Muscle layer of colon (tissue), 2 donors: Measurements from ENCODE around the gene SFMBT2.

Experiments
- H3K27ac ChIP-seq: one replicate; pipeline ENCODE4 v1.7.0; 2013; ENCODE audit warnings: low read depth, mild to moderate bottlenecking, low read length, moderate library complexity
- H3K27me3 ChIP-seq, 2 donors: one replicate each; pipeline ENCODE4 v1.7.0; 2013; ENCODE audit warnings: low read length in 2 of 2, mild to moderate bottlenecking in 2 of 2; ENCODE audit not compliant: insufficient read depth in 2 of 2, control insufficient read depth in 1 of 2
- H3K36me3 ChIP-seq: one replicate; pipeline ENCODE4 v1.7.0; 2013; ENCODE audit warnings: mild to moderate bottlenecking, low read length; ENCODE audit not compliant: insufficient read depth
- H3K4me1 ChIP-seq: one replicate; pipeline ENCODE4 v1.7.0; 2013; ENCODE audit warnings: mild to moderate bottlenecking, low read length; ENCODE audit not compliant: insufficient read depth
- H3K4me3 ChIP-seq, 2 donors: one replicate each; pipeline ENCODE4 v1.7.0; 2013; ENCODE audit warnings: low read length in 2 of 2, low read depth in 1 of 2, mild to moderate bottlenecking in 1 of 2, moderate library complexity in 1 of 2
- H3K9ac ChIP-seq: one replicate; pipeline ENCODE4 v1.7.0; 2013; ENCODE audit warnings: low read length
- H3K9me3 ChIP-seq: one replicate; pipeline ENCODE4 v1.7.0; 2013; ENCODE audit warnings: mild to moderate bottlenecking, low read length
- donor health status: abdominal sarcoma.
- donor health status: Adenocarcinoma of cecum.

SFMBT2 gene

GRCh38 chr10:7165500-7166177 lies 245.2 kb downstream of the SFMBT2 start:
- Histone ChIP-seq H3K4me1 (no peaks in the 10 kb centered on the region), H3K36me3 (no peaks in the 10 kb centered on the region), H3K27ac (no peak overlapping the region), H3K27me3 (no peaks in the 10 kb centered on the region), H3K4me3 (no peak overlapping the region), H3K9me3 (no peaks in the 10 kb centered on the region), H3K9ac (no peak overlapping the region)

GRCh38 chr10:7164955-7165354 lies 245.9 kb downstream of the SFMBT2 start:
- Histone ChIP-seq H3K4me3 (no peak overlapping the region), H3K4me1 (no peaks in the 10 kb centered on the region), H3K36me3 (peaks cover 5% of the 10 kb centered on the region), H3K9ac (no peak overlapping the region), H3K27me3 (no peaks in the 10 kb centered on the region), H3K9me3 (no peaks in the 10 kb centered on the region), H3K27ac (no peak overlapping the region)

- Histone ChIP-seq H3K9me3 (no peaks in the 10 kb centered on the region), H3K36me3 (peaks cover 5% of the 10 kb centered on the region), H3K27ac (no peak overlapping the region), H3K9ac (no peak overlapping the region), H3K4me1 (no peaks in the 10 kb centered on the region), H3K27me3 (no peaks in the 10 kb centered on the region), H3K4me3 (no peak overlapping the region)
Observed at GRCh38 chr10:7162331-7162730, 248.5 kb downstream of the SFMBT2 start.

GRCh38 chr10:7161484-7162250 lies 249.2 kb downstream of the SFMBT2 start:
- Histone ChIP-seq H3K9me3 (no peaks in the 10 kb centered on the region), H3K4me3 (no peak overlapping the region), H3K4me1 (no peaks in the 10 kb centered on the region), H3K36me3 (peaks cover 5% of the 10 kb centered on the region), H3K27me3 (no peaks in the 10 kb centered on the region), H3K27ac (no peak overlapping the region), H3K9ac (no peak overlapping the region)

- H3K9ac ChIP-seq: no peak overlapping the region
- H3K4me3 ChIP-seq: no peak overlapping the region
- no peaks in the 10 kb centered on the region for H3K4me1 ChIP-seq
- H3K27me3 ChIP-seq: no peaks in the 10 kb centered on the region
- H3K36me3 ChIP-seq: peaks cover 5% of the 10 kb centered on the region
- no peaks in the 10 kb centered on the region for H3K9me3 ChIP-seq
- H3K27ac ChIP-seq: no peak overlapping the region
Observed at GRCh38 chr10:7159928-7160327, 250.9 kb downstream of the SFMBT2 start.

GRCh38 chr10:7159517-7159916 lies 251.3 kb downstream of the SFMBT2 start:
- H3K27me3 ChIP-seq: no peaks in the 10 kb centered on the region

GRCh38 chr10:7157091-7157490 lies 253.7 kb downstream of the SFMBT2 start:
- no peaks in the 10 kb centered on the region for H3K9me3 ChIP-seq
- no peak overlapping the region for H3K4me3 ChIP-seq
- no peaks in the 10 kb centered on the region for H3K4me1 ChIP-seq
- no peaks in the 10 kb centered on the region for H3K27me3 ChIP-seq
- no peak overlapping the region for H3K27ac ChIP-seq
- no peak overlapping the region for H3K9ac ChIP-seq
- H3K36me3 ChIP-seq: peaks cover 5% of the 10 kb centered on the region

More at GRCh38 chr10:7159517-7159916, 251.3 kb downstream of the SFMBT2 start:
- H3K36me3 ChIP-seq: peaks cover 5% of the 10 kb centered on the region
- H3K4me3 ChIP-seq: no peak overlapping the region
- no peaks in the 10 kb centered on the region for H3K4me1 ChIP-seq
- H3K9me3 ChIP-seq: no peaks in the 10 kb centered on the region
- H3K9ac ChIP-seq: no peak overlapping the region
- no peak overlapping the region for H3K27ac ChIP-seq

- Histone ChIP-seq H3K4me3 (no peak overlapping the region), H3K36me3 (no peaks in the 10 kb centered on the region), H3K9ac (no peak overlapping the region), H3K27me3 (no peaks in the 10 kb centered on the region), H3K4me1 (no peaks in the 10 kb centered on the region), H3K27ac (no peak overlapping the region), H3K9me3 (no peaks in the 10 kb centered on the region)
Observed at GRCh38 chr10:7153750-7154149, 257.1 kb downstream of the SFMBT2 start.

GRCh38 chr10:7152982-7153381 lies 257.9 kb downstream of the SFMBT2 start:
- no peaks in the 10 kb centered on the region for H3K4me1 ChIP-seq
- H3K36me3 ChIP-seq: no peaks in the 10 kb centered on the region
- no peaks in the 10 kb centered on the region for H3K27me3 ChIP-seq
- no peak overlapping the region for H3K9ac ChIP-seq
- no peak overlapping the region for H3K27ac ChIP-seq
- no peak overlapping the region for H3K4me3 ChIP-seq
- H3K9me3 ChIP-seq: no peaks in the 10 kb centered on the region

GRCh38 chr10:7152341-7152740 lies 258.5 kb downstream of the SFMBT2 start:
- Histone ChIP-seq H3K36me3 (no peaks in the 10 kb centered on the region), H3K27me3 (no peaks in the 10 kb centered on the region), H3K4me3 (no peak overlapping the region), H3K9ac (no peak overlapping the region), H3K4me1 (no peaks in the 10 kb centered on the region), H3K27ac (no peak overlapping the region), H3K9me3 (no peaks in the 10 kb centered on the region)

GRCh38 chr10:7151538-7151937 lies 259.3 kb downstream of the SFMBT2 start:
- Histone ChIP-seq H3K4me3 (no peak overlapping the region), H3K27ac (no peak overlapping the region), H3K4me1 (no peaks in the 10 kb centered on the region), H3K9ac (no peak overlapping the region), H3K27me3 (no peaks in the 10 kb centered on the region), H3K36me3 (no peaks in the 10 kb centered on the region), H3K9me3 (no peaks in the 10 kb centered on the region)

GRCh38 chr10:7150349-7150748 lies 260.5 kb downstream of the SFMBT2 start:
- H3K36me3 ChIP-seq: no peaks in the 10 kb centered on the region
- no peaks in the 10 kb centered on the region for H3K9me3 ChIP-seq
- H3K9ac ChIP-seq: no peak overlapping the region
- no peaks in the 10 kb centered on the region for H3K27me3 ChIP-seq
- H3K4me1 ChIP-seq: no peaks in the 10 kb centered on the region
- H3K4me3 ChIP-seq: no peak overlapping the region
- H3K27ac ChIP-seq: no peak overlapping the region
